ENCODE results near the gene SLC16A3.
"Not testable (repeated sequence)": the region's sequence is repeated elsewhere in the genome, so short reads cannot be mapped to it uniquely, and the experiment has no call there.

The SLC16A3 gene

GRCh38 chr17:82204831-82205719, 23.8 kb upstream of the SLC16A3 start:
- DNase-seq: no peak

GRCh38 chr17:82205720-82206508, 22.9 kb upstream of the SLC16A3 start:
- peak; percentile 49 to 89 for DNase-seq

GRCh38 chr17:82210655-82211054, 18.2 kb upstream of the SLC16A3 start:
- not testable (repeated sequence) for DNase-seq

GRCh38 chr17:82212331-82213250, 16.3 kb upstream of the SLC16A3 start, which contains the start of gene CCDC57:
CCDC57 (minus strand) TSS chr17:82212842; CDS start chr17:82201944, 10,898 bp downstream.
- DNase-seq: peak in 1 of 2 experiments; percentile 85

GRCh38 chr17:82213251-82214011, 15.4 kb upstream of the SLC16A3 start:
- DNase-seq: peak in 1 of 2 experiments; percentile 65

- no peak for DNase-seq
These were observed 14.7 kb upstream of the SLC16A3 start for GRCh38 chr17:82214012-82214628.

GRCh38 chr17:82215095-82215971, 13.5 kb upstream of the SLC16A3 start:
- no peak for DNase-seq

GRCh38 chr17:82215972-82216300, 12.9 kb upstream of the SLC16A3 start:
- no peak for DNase-seq

- DNase-seq: peak; percentile 15 to 70
These were observed 12.3 kb upstream of the SLC16A3 start for GRCh38 chr17:82216301-82217119.

GRCh38 chr17:82217120-82217529, 11.7 kb upstream of the SLC16A3 start:
- DNase-seq: no peak

- no peak for DNase-seq
These were observed 11.2 kb upstream of the SLC16A3 start for GRCh38 chr17:82217530-82218204.

- DNase-seq: no peak
These were observed 10.3 kb upstream of the SLC16A3 start for GRCh38 chr17:82218349-82219075.

- no peak for DNase-seq
These were observed 9.8 kb upstream of the SLC16A3 start for GRCh38 chr17:82219083-82219482.

- DNase-seq: no peak
These were observed 8.8 kb upstream of the SLC16A3 start for GRCh38 chr17:82219753-82220709.

GRCh38 chr17:82221341-82221902, 7.4 kb upstream of the SLC16A3 start:
- no peak for DNase-seq

GRCh38 chr17:82222816-82223215, 6.0 kb upstream of the SLC16A3 start:
- no peak for DNase-seq

GRCh38 chr17:82223517-82223916, 5.3 kb upstream of the SLC16A3 start:
- DNase-seq: no peak

Measured in NCI-H446 (cell line).